WTC11 (cell line): ENCODE data around the gene AKAP8. TPM values are rescaled to one million over a fixed set of nuclear protein-coding genes. Genes with fewer than 3 reads are reported as not detected.

ENCODE experiments used
- ATAC-seq: fragments of 200-7000 bp; cut with Tn5 transposase; 2 replicates; pipeline ENCODE4 v1.10.0; 2021; ENCODE audit warnings: mild to moderate bottlenecking, moderate library complexity
- CTCF ChIA-PET: fragments of 300-600 bp; sonication (Branson Sonifier 250); formaldehyde crosslinking; loops from one replicate; lab custom pipeline; 2021; ENCODE audit warnings: antibody characterized with exemption; lab: Charles Lee
- POLR2A ChIA-PET: fragments of 350-600 bp; sonication (Branson Sonifier 250); formaldehyde crosslinking; loops from one replicate; lab custom pipeline; 2021; ENCODE audit warnings: antibody characterized with exemption; lab: Charles Lee
- DNase-seq: peaks from one replicate; pipeline ENCODE4 v3.0.0; 2021; ENCODE audit warnings: low spot score
- H3K27ac Mint-ChIP-seq: 2 replicates; pipeline ENCODE4 v1.8.0; 2021; ENCODE audit warnings: mixed read lengths
- H3K27me3 Mint-ChIP-seq: 2 replicates; pipeline ENCODE4 v1.8.0; 2021; ENCODE audit warnings: low read depth, mild to moderate bottlenecking, moderate library complexity, mixed read lengths
- H3K36me3 Mint-ChIP-seq: 2 replicates; pipeline ENCODE4 v1.8.0; 2021; ENCODE audit warnings: mixed read lengths
- H3K4me1 Mint-ChIP-seq: 2 replicates; pipeline ENCODE4 v1.8.0; 2022; ENCODE audit warnings: mixed read lengths
- H3K4me3 Mint-ChIP-seq: 2 replicates; pipeline ENCODE4 v1.8.0; 2021; ENCODE audit warnings: mild to moderate bottlenecking, moderate library complexity, mixed read lengths
- H3K9me3 Mint-ChIP-seq: 2 replicates; pipeline ENCODE4 v1.8.0; 2021; ENCODE audit warnings: mixed read lengths
- FOXJ3 ChIP-seq: sonication (generic); formaldehyde crosslinking; IDR thresholded peaks from 2 replicates; pipeline ENCODE4 v1.9.0; 2021; ENCODE audit warnings: missing genetic modification reagents, mild to moderate bottlenecking, borderline replicate concordance
- FOXK1 ChIP-seq: sonication (generic); formaldehyde crosslinking; IDR thresholded peaks from 2 replicates; pipeline ENCODE4 v1.8.0; 2022; ENCODE audit warnings: mild to moderate bottlenecking, moderate library complexity, missing genetic modification reagents
- MYBL2 ChIP-seq: sonication (generic); formaldehyde crosslinking; IDR thresholded peaks from 2 replicates; pipeline ENCODE4 v1.8.1; 2023; ENCODE audit warnings: mild to moderate bottlenecking, moderate library complexity, missing genetic modification reagents
- NFE2L1 ChIP-seq: sonication (generic); formaldehyde crosslinking; IDR thresholded peaks from 2 replicates; pipeline ENCODE4 v1.8.1; 2023; ENCODE audit warnings: missing genetic modification reagents
- NR3C1 ChIP-seq: sonication (generic); formaldehyde crosslinking; conservative IDR thresholded peaks from 2 replicates; pipeline ENCODE4 v1.8.1; 2023; ENCODE audit warnings: low read depth, mild to moderate bottlenecking, missing genetic modification reagents
- OVOL2 ChIP-seq: fragments of 250-450 bp; sonication (Bioruptor Pico); IDR thresholded peaks from 2 replicates; pipeline ENCODE4 v1.9.0; 2021; ENCODE audit warnings: mild to moderate bottlenecking, borderline replicate concordance
- SMAD4 ChIP-seq: sonication (generic); formaldehyde crosslinking; IDR thresholded peaks from 2 replicates; pipeline ENCODE4 v1.8.0; 2022; ENCODE audit warnings: mild to moderate bottlenecking, missing genetic modification reagents
- TEAD4 ChIP-seq: sonication (generic); formaldehyde crosslinking; IDR thresholded peaks from 2 replicates; pipeline ENCODE4 v1.8.0; 2022; ENCODE audit warnings: mild to moderate bottlenecking, missing genetic modification reagents
- ZNF232 ChIP-seq: sonication (generic); formaldehyde crosslinking; IDR thresholded peaks from 2 replicates; pipeline ENCODE4 v1.8.0; 2022; ENCODE audit warnings: mild to moderate bottlenecking, missing genetic modification reagents
- ZNF263 ChIP-seq: sonication (generic); formaldehyde crosslinking; IDR thresholded peaks from 2 replicates; pipeline ENCODE4 v1.8.1; 2022; ENCODE audit warnings: low read depth, mild to moderate bottlenecking, moderate library complexity, missing genetic modification reagents
- total RNA-seq: library from RNA; stranded (reverse); gene quantifications from 3 replicates; pipeline ENCODE4 v1.2.3, GENCODE V29; 2021
- TF ChIP-seq, protein P1 (sequence below): sonication (generic); formaldehyde crosslinking; IDR thresholded peaks from 2 replicates; pipeline ENCODE4 v1.8.0; 2023; ENCODE audit warnings: missing genetic modification reagents, mild to moderate bottlenecking, borderline replicate concordance
- TF ChIP-seq, protein P2 (sequence below): sonication (generic); formaldehyde crosslinking; IDR thresholded peaks from 2 replicates; pipeline ENCODE4 v1.8.0; 2023; ENCODE audit warnings: mild to moderate bottlenecking, missing genetic modification reagents
- TF ChIP-seq, protein P3 (sequence below): sonication (generic); formaldehyde crosslinking; IDR thresholded peaks from 2 replicates; pipeline ENCODE4 v1.8.1; 2022; ENCODE audit warnings: low read depth, mild to moderate bottlenecking, moderate library complexity, missing genetic modification reagents, borderline replicate concordance
- TF ChIP-seq, protein P4 (sequence below): sonication (generic); formaldehyde crosslinking; IDR thresholded peaks from 2 replicates; pipeline ENCODE4 v1.8.0; 2022; ENCODE audit warnings: missing genetic modification reagents

The AKAP8 gene
- total RNA-seq, 1 experiment from 2014 or later, result 65.9 TPM

DNA sequence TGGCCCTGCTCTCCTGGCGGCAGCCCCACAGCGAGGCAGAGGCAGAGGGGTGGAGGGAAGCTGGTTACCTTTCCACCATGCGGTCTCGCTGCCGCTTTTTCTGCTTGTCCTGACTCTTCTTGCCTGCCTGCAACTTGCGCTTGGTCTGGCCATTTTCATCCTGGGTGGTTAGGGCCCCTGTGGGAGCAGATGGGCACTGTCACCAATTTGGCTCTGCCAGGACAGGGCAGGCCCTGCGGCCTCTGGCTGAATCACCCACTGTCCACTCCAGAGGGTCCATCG, 19.6 kb upstream of the AKAP8 start:
- Mint-ChIP-seq H3K27me3 (no peaks in the 10 kb centered on the region), H3K36me3 (peaks cover 58% of the 10 kb centered on the region), H3K4me1 (no peaks in the 10 kb centered on the region), H3K4me3 (no peak overlapping the region), H3K27ac (no peak overlapping the region), H3K9me3 (no peaks in the 10 kb centered on the region)
- DNase-seq (no peak), ATAC-seq (no peak)
- CTCF ChIA-PET, result interaction anchor here (0.9 kb wide), 1 partner anchor 156 kb away, joined by 3 read pairs; no protein-coding TSS in a partner anchor
- POLR2A ChIA-PET, result no interaction called here
- TF ChIP-seq MYBL2 (CRISPR knock-in tag) (no peak), ZNF263 (no peak), TEAD4 (no peak), OVOL2 (no peak), NFE2L1 (CRISPR knock-in tag) (no peak), ZNF232 (no peak), FOXJ3 (CRISPR knock-in tag) (no peak), FOXK1 (CRISPR knock-in tag) (no peak), NR3C1 (no peak), SMAD4 (CRISPR knock-in tag) (no peak)
- TF ChIP-seq, protein P1, sequence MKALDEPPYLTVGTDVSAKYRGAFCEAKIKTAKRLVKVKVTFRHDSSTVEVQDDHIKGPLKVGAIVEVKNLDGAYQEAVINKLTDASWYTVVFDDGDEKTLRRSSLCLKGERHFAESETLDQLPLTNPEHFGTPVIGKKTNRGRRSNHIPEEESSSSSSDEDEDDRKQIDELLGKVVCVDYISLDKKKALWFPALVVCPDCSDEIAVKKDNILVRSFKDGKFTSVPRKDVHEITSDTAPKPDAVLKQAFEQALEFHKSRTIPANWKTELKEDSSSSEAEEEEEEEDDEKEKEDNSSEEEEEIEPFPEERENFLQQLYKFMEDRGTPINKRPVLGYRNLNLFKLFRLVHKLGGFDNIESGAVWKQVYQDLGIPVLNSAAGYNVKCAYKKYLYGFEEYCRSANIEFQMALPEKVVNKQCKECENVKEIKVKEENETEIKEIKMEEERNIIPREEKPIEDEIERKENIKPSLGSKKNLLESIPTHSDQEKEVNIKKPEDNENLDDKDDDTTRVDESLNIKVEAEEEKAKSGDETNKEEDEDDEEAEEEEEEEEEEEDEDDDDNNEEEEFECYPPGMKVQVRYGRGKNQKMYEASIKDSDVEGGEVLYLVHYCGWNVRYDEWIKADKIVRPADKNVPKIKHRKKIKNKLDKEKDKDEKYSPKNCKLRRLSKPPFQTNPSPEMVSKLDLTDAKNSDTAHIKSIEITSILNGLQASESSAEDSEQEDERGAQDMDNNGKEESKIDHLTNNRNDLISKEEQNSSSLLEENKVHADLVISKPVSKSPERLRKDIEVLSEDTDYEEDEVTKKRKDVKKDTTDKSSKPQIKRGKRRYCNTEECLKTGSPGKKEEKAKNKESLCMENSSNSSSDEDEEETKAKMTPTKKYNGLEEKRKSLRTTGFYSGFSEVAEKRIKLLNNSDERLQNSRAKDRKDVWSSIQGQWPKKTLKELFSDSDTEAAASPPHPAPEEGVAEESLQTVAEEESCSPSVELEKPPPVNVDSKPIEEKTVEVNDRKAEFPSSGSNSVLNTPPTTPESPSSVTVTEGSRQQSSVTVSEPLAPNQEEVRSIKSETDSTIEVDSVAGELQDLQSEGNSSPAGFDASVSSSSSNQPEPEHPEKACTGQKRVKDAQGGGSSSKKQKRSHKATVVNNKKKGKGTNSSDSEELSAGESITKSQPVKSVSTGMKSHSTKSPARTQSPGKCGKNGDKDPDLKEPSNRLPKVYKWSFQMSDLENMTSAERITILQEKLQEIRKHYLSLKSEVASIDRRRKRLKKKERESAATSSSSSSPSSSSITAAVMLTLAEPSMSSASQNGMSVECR (CRISPR knock-in tag), result no peak
- TF ChIP-seq, protein P2, sequence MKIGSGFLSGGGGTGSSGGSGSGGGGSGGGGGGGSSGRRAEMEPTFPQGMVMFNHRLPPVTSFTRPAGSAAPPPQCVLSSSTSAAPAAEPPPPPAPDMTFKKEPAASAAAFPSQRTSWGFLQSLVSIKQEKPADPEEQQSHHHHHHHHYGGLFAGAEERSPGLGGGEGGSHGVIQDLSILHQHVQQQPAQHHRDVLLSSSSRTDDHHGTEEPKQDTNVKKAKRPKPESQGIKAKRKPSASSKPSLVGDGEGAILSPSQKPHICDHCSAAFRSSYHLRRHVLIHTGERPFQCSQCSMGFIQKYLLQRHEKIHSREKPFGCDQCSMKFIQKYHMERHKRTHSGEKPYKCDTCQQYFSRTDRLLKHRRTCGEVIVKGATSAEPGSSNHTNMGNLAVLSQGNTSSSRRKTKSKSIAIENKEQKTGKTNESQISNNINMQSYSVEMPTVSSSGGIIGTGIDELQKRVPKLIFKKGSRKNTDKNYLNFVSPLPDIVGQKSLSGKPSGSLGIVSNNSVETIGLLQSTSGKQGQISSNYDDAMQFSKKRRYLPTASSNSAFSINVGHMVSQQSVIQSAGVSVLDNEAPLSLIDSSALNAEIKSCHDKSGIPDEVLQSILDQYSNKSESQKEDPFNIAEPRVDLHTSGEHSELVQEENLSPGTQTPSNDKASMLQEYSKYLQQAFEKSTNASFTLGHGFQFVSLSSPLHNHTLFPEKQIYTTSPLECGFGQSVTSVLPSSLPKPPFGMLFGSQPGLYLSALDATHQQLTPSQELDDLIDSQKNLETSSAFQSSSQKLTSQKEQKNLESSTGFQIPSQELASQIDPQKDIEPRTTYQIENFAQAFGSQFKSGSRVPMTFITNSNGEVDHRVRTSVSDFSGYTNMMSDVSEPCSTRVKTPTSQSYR (CRISPR knock-in tag), result no peak
- TF ChIP-seq, protein P3, sequence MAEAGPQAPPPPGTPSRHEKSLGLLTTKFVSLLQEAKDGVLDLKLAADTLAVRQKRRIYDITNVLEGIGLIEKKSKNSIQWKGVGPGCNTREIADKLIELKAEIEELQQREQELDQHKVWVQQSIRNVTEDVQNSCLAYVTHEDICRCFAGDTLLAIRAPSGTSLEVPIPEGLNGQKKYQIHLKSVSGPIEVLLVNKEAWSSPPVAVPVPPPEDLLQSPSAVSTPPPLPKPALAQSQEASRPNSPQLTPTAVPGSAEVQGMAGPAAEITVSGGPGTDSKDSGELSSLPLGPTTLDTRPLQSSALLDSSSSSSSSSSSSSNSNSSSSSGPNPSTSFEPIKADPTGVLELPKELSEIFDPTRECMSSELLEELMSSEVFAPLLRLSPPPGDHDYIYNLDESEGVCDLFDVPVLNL (CRISPR knock-in tag), result no peak
- TF ChIP-seq, protein P4, sequence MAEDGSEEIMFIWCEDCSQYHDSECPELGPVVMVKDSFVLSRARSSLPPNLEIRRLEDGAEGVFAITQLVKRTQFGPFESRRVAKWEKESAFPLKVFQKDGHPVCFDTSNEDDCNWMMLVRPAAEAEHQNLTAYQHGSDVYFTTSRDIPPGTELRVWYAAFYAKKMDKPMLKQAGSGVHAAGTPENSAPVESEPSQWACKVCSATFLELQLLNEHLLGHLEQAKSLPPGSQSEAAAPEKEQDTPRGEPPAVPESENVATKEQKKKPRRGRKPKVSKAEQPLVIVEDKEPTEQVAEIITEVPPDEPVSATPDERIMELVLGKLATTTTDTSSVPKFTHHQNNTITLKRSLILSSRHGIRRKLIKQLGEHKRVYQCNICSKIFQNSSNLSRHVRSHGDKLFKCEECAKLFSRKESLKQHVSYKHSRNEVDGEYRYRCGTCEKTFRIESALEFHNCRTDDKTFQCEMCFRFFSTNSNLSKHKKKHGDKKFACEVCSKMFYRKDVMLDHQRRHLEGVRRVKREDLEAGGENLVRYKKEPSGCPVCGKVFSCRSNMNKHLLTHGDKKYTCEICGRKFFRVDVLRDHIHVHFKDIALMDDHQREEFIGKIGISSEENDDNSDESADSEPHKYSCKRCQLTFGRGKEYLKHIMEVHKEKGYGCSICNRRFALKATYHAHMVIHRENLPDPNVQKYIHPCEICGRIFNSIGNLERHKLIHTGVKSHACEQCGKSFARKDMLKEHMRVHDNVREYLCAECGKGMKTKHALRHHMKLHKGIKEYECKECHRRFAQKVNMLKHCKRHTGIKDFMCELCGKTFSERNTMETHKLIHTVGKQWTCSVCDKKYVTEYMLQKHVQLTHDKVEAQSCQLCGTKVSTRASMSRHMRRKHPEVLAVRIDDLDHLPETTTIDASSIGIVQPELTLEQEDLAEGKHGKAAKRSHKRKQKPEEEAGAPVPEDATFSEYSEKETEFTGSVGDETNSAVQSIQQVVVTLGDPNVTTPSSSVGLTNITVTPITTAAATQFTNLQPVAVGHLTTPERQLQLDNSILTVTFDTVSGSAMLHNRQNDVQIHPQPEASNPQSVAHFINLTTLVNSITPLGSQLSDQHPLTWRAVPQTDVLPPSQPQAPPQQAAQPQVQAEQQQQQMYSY, result no peak
